GM21423 (cell line): Measurements from ENCODE around the gene RETN.
"Not testable (repeated sequence)": the region's sequence is repeated elsewhere in the genome, so short reads cannot be mapped to it uniquely, and the experiment has no call there.

Source experiments
- ATAC-seq: cut with Tn5 transposase; IDR thresholded peaks from one replicate; pipeline ENCODE4 v1.9.1; 2021; ENCODE audit warnings: mild to moderate bottlenecking, moderate library complexity; ENCODE audit not compliant: unreplicated experiment

RETN gene

GRCh38 chr19:7637374-7638256 is 31.2 kb upstream of the RETN start:
- peak; percentile 18 for ATAC-seq

DNA sequence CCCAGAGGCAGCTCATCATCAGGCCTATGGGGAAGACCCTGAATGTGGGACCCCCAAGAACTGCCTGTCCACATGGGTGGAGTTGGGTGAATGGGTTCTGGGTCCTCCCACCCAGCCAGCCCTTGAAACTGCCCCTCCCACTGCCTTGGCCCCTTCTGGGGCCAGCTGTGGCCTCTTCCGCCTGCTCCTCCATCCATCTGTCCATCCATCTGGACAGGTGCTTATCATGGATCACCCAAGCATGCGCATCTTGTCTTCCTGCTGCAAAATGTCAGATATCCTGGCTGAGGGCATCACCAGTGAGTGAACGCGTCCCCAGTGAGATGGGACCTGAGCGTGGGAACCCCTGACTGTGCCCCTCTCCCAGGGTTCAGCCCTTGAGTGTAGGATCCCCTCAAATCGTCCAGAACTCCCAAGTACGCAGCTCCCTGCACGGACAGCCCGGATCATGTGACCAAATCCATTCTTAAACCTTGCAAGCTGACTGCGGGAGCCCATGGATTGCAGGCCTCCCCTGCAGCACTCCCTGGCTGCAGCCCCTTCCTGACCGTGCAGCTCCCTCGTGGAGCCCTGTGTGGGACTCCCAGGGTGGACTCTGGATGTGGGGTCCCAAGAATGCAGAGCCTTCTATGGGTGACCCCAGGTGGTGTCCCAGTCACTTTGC is 29.9 kb upstream of the RETN start:
- no peak for ATAC-seq

GRCh38 chr19:7639863-7640348 is 28.9 kb upstream of the RETN start:
- no peak for ATAC-seq

GRCh38 chr19:7640803-7641202 is 28.0 kb upstream of the RETN start:
- no peak for ATAC-seq

GRCh38 chr19:7641290-7642276 is 27.3 kb upstream of the RETN start:
- ATAC-seq = no peak

DNA sequence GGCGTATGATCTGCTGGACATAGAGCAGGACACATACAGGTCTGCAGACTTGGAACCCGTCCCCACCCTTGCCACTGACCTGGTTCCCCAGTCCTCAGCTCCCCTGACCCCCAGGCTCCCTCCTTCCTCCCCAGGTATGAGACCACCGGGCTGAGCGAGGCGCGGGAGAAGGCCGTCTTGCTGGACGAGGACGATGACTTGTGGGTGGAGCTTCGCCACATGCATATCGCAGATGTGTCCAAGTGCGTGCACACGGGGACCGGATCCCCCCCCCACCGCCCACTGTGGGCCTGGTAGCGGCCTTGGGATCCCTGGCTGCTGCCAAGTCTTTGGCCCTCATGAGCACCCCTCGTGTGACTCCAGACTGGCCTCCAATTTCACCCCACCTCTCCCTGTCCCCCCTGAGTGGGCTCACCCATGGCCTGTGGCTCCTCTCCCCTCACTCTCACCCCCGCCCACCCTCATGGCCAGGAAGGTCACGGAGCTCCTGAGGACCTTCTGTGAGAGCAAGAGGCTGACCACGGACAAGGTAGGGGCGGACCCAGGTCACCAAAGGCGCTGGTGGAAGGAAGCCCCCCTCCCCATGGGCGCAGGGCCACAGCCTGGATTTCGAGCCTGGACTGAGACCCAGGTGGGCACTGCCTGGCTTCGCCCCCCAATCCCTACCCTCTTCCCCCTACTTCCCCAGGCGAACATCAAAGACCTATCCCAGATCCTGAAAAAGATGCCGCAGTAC is 26.4 kb upstream of the RETN start:
- ATAC-seq = no peak

GRCh38 chr19:7643031-7643415 is 25.8 kb upstream of the RETN start:
- ATAC-seq = no peak

GRCh38 chr19:7643629-7644549 is 25.0 kb upstream of the RETN start:
- not testable (repeated sequence) for ATAC-seq

DNA sequence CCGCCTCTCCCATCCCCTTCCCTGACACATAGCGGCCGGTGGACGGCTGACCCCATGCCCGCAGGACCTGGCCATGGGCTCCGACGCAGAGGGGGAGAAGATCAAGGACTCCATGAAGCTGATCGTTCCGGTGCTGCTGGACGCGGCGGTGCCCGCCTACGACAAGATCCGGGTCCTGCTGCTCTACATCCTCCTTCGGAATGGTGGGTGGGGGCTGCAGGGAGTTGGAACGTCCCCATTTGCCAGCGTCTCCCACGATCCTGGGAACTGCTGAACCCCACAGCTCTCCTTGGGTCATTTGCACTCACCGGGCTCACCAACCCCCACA is 24.3 kb upstream of the RETN start:
- ATAC-seq = no peak

GRCh38 chr19:7645163-7645562 is 23.7 kb upstream of the RETN start:
- no peak for ATAC-seq

- no peak for ATAC-seq
Measured at GRCh38 chr19:7645656-7646425, 23.0 kb upstream of the RETN start.

- no peak for ATAC-seq
Measured at GRCh38 chr19:7646426-7646700, 22.5 kb upstream of the RETN start.

DNA sequence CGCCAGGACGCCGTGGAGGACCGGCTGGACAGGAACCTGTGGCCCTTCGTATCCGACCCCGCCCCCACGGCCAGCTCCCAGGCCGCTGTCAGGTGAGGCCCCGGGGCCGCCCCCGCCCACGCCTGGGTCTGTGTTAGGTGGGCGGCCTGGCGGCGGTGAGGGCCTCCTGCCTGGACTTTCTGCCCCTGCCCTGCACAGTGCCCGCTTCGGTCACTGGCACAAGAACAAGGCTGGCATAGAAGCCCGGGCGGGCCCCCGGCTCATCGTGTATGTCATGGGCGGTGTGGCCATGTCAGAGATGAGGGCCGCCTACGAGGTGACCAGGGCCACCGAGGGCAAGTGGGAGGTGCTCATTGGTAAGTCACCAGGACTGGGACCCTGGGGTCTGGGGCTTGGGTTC is 21.7 kb upstream of the RETN start:
- ATAC-seq = no peak

- ATAC-seq = no peak
Measured at GRCh38 chr19:7648265-7649014, 20.4 kb upstream of the RETN start.

DNA sequence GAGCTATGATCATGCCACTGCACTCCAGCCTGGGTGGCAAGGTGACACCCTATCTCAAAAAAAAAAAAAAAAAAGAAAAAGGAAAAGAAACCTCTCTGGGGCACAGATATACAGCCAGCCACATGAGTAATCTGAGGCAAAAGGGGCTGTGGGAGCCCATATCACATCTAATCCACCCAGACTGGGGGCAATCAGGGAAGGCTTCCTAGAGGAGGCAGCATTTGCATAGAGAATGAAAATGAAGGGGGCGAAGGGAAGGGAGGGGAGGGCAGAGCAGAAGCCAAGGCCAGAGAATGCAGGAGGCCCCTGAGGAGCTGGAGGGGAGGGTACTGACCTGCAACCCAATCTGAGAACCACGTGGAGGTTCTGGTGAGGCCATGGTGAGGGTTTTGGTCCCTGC is 18.7 kb upstream of the RETN start:
- no peak for ATAC-seq

GRCh38 chr19:7652061-7652641 is 16.7 kb upstream of the RETN start:
- no peak for ATAC-seq

DNA sequence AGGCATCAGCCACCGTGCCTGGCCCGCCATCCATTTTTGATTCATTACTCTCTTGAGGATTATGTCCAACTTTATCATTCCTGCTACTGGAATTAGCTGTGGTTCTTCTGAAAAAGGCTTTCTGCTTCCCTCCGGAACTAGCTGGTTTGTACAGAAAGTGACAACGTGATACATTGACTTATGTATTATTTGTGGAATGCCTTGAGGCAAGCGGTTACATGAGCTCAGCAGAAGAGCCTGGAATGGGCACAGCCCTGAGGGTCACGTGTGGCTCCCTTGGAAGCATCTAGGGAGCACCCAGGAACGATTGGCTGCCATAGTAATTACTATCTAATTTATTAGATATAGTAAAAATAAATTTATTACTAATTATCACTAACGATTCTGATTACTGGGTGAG is 14.4 kb upstream of the RETN start:
- no peak for ATAC-seq

DNA sequence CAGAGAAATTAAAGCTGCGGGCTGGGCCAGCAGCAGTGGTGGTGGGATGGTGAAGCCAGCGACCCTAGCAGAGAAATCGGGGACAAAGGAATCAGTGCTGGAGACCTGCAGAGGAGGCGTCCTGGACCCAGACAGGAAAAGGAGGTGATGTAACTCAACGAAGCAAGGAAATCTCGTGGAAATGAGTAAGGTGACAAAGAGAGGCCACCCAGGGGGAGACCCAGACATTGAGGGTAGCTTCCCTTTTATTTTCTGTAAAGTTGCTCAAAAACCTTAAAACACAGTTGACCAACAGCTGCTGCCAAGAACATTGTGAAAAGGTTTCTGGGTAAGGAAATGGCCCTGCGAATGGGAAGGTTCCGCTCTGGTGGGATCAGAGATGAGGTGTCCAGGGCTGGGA is 13.3 kb upstream of the RETN start:
- ATAC-seq = no peak
